Left kidney (tissue), 2 donors: ENCODE data around the gene AGTRAP. TPM values are rescaled to one million over a fixed set of nuclear protein-coding genes. Genes with fewer than 3 reads are reported as not detected.

Source experiments
- DNase-seq: peaks from one replicate; pipeline ENCODE4 v3.0.0-alpha.2; 2013
- polyA plus RNA-seq: library from polyadenylated mRNA; unstranded; fragments of 120-200 nt; gene quantifications from one replicate; pipeline ENCODE4 v1.2.1, GENCODE V29; 2013; ENCODE audit not compliant: insufficient read length

AGTRAP gene
- polyA plus RNA-seq, 1 donor, result 37.1 TPM

- DNase-seq, result no peak
These were observed 61.7 kb downstream of the AGTRAP start for GRCh38 chr1:11797525-11798216.

- no peak for DNase-seq
These were observed 63.2 kb downstream of the AGTRAP start for GRCh38 chr1:11799099-11799498.

DNA sequence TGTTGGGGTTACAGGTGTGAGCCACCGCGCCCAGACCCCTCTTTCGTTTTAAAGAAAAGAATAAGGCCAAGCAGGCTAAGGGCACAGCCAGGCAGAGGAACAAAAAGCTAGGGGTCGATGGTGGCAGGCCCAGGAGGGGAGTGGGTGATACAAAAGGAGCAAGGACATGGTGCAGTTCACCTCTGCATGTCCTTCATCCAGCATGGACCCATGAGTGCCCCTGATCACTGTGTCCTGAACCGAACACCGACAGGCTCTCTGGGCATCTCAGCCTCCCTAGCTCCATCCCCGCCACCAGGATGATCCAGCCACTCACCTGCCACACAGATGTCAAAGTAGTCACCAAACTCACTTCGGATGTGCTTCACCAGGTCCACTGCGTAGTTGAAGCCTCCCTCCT is 64.0 kb downstream of the AGTRAP start:
- DNase-seq, result no peak

DNA sequence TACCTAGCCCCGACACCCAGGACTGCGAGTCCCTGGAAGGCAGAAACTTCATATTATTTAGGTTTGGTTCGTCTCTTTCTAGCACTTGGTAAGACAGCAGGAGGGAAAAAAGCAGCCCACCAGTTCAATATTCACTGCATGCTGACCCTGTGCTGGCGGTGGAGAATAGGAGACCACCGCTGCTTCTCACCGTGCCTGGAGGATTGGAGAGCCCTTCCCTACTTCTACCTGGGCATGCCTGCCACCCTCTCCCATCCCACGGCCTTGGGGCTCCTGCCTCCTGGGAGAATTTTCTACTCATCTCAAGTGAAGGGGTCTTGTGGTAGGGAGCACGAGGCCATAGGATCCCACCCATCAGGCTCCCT is 64.4 kb downstream of the AGTRAP start:
- DNase-seq, result no peak

Other genes with a start within 250 kb of the AGTRAP start
- 0.35 TPM for gene FBXO2, start 81.7 kb upstream of the AGTRAP start, polyA plus RNA-seq
- gene FBXO44, start 81.3 kb upstream of the AGTRAP start, polyA plus RNA-seq, result 12.4 TPM
- 3.7 TPM for gene FBXO6, start 71.9 kb upstream of the AGTRAP start, polyA plus RNA-seq
- 35.7 TPM for gene MAD2L2, start 55.0 kb upstream of the AGTRAP start, polyA plus RNA-seq
- gene DRAXIN, start 44.4 kb upstream of the AGTRAP start, polyA plus RNA-seq, result 1.1 TPM
- 0.42 TPM for gene C1orf167, start 26.1 kb downstream of the AGTRAP start, polyA plus RNA-seq
- gene MTHFR, start 69.8 kb downstream of the AGTRAP start, polyA plus RNA-seq, result 24.9 TPM
- gene CLCN6, start 70.1 kb downstream of the AGTRAP start, polyA plus RNA-seq, result 26.6 TPM
- gene NPPA, start 111.6 kb downstream of the AGTRAP start, polyA plus RNA-seq, result 0.81 TPM
- gene NPPB, start 122.8 kb downstream of the AGTRAP start, polyA plus RNA-seq, result not detected
- gene KIAA2013, start 190.3 kb downstream of the AGTRAP start, polyA plus RNA-seq, result 34.8 TPM
- gene PLOD1, start 198.6 kb downstream of the AGTRAP start, polyA plus RNA-seq, result 84.3 TPM
- gene MFN2, start 244.3 kb downstream of the AGTRAP start, polyA plus RNA-seq, result 71.4 TPM